ENCODE measurements around the gene F2RL2. TPM values are rescaled to one million over a fixed set of nuclear protein-coding genes. Genes with fewer than 3 reads are reported as not detected.

F2RL2 gene
- total and polyA plus RNA-seq, 3 donors from 2014 or later, result 0.20 TPM; not detected in 2

- Histone ChIP-seq H3K27me3 (no peaks in the 10 kb centered on the region), H3K4me1 (no peaks in the 10 kb centered on the region), H3K4me3 (no peak overlapping the region), H3K27ac (no peak overlapping the region), H3K36me3 (ENCODE audit: low read depth, missing control alignments) (no peaks in the 10 kb centered on the region), H3K9me3 (no peaks in the 10 kb centered on the region)
- intact Hi-C loops (cut with DNase I; ENCODE audit: low total_unique reads), result no loop called here
- no peak for TF ChIP-seq CTCF (IDR thresholded peaks at IDR 0.05)
- TF ChIP-seq POLR2A (IDR thresholded peaks at IDR 0.05), result no peak
- no peak for DNase-seq
- 85 to 87% methylated on average over 6 of the region's 6 CpGs for WGBS, 2 donors
Observed at GRCh38 chr5:76626738-76627137, 3.5 kb upstream of the F2RL2 start.

GRCh38 chr5:76625087-76625815, 2.0 kb upstream of the F2RL2 start:
- no peaks in the 10 kb centered on the region for H3K36me3 ChIP-seq (ENCODE audit: low read depth, missing control alignments)
- DNase-seq, result no peak
- no peak overlapping the region for H3K4me3 ChIP-seq
- no peaks in the 10 kb centered on the region for H3K4me1 ChIP-seq
- WGBS, 2 donors, result 61 to 64% methylated on average over 8 of the region's 8 CpGs
- no peak overlapping the region for H3K27ac ChIP-seq
- H3K9me3 ChIP-seq, result no peaks in the 10 kb centered on the region
- H3K27me3 ChIP-seq, result no peaks in the 10 kb centered on the region
- intact Hi-C loops (cut with DNase I; ENCODE audit: low total_unique reads), result no loop called here
- TF ChIP-seq CTCF (IDR thresholded peaks at IDR 0.05) (no peak), POLR2A (IDR thresholded peaks at IDR 0.05) (no peak)

GRCh38 chr5:76622076-76622475, 1.1 kb downstream of the F2RL2 start:
- intact Hi-C loops (cut with DNase I; ENCODE audit: low total_unique reads), result no loop called here
- Histone ChIP-seq H3K4me1 (no peaks in the 10 kb centered on the region), H3K27ac (no peak overlapping the region), H3K4me3 (no peak overlapping the region), H3K9me3 (no peaks in the 10 kb centered on the region), H3K36me3 (ENCODE audit: low read depth, missing control alignments) (no peaks in the 10 kb centered on the region), H3K27me3 (no peaks in the 10 kb centered on the region)
- TF ChIP-seq CTCF (IDR thresholded peaks at IDR 0.05), result no peak
- TF ChIP-seq POLR2A (IDR thresholded peaks at IDR 0.05), result no peak
- WGBS, 2 donors, result 92 to 94% methylated on average over 5 of the region's 5 CpGs
- no peak for DNase-seq

GRCh38 chr5:76620166-76620565, 3.0 kb downstream of the F2RL2 start:
- Histone ChIP-seq H3K27ac (no peak overlapping the region), H3K9me3 (no peaks in the 10 kb centered on the region), H3K4me1 (no peaks in the 10 kb centered on the region), H3K27me3 (no peaks in the 10 kb centered on the region), H3K36me3 (ENCODE audit: low read depth, missing control alignments) (no peaks in the 10 kb centered on the region), H3K4me3 (no peak overlapping the region)
- intact Hi-C loops (cut with DNase I; ENCODE audit: low total_unique reads), result no loop called here
- no peak for TF ChIP-seq POLR2A (IDR thresholded peaks at IDR 0.05)
- TF ChIP-seq CTCF (IDR thresholded peaks at IDR 0.05), result no peak
- DNase-seq, result no peak
- 94% methylated on average over 5 of the region's 5 CpGs for WGBS, 2 donors

GRCh38 chr5:76617675-76618074, 5.5 kb downstream of the F2RL2 start:
- no peaks in the 10 kb centered on the region for H3K27me3 ChIP-seq
- 89 to 92% methylated on average over 4 of the region's 4 CpGs for WGBS, 2 donors
- no peaks in the 10 kb centered on the region for H3K4me1 ChIP-seq
- H3K27ac ChIP-seq, result no peak overlapping the region
- DNase-seq, result no peak
- no peaks in the 10 kb centered on the region for H3K9me3 ChIP-seq
- intact Hi-C loops (cut with DNase I; ENCODE audit: low total_unique reads), result no loop called here
- H3K36me3 ChIP-seq (ENCODE audit: low read depth, missing control alignments), result no peaks in the 10 kb centered on the region
- TF ChIP-seq POLR2A (IDR thresholded peaks at IDR 0.05), result no peak
- H3K4me3 ChIP-seq, result no peak overlapping the region

All from testis (tissue), 3 donors.